Skeletal muscle cell (primary cell): Measurements from ENCODE around the gene STX19.
"Not testable (repeated sequence)": the region's sequence is repeated elsewhere in the genome, so short reads cannot be mapped to it uniquely, and the experiment has no call there.

ENCODE experiments used
- DNase-seq: peaks from one replicate; pipeline ENCODE4 v3.0.0-alpha.2; 2010; ENCODE audit warnings: low read depth
- H3K4me3 ChIP-seq: 2 replicates; pipeline ENCODE4 v1.5.1; 2011; ENCODE audit warnings: low read depth, mild to moderate bottlenecking, control low read depth, low read length, moderate library complexity

Gene STX19

GRCh38 chr3:94028093-94028837 is at the start of gene STX19:
STX19 (minus strand) TSS chr3:94028597; CDS start chr3:94015269, 13,328 bp downstream.
- no peak for DNase-seq
- H3K4me3 ChIP-seq = no peak within 1 kb of the TSS

- no peak for DNase-seq
- H3K4me3 ChIP-seq = no peak overlapping the region
These were observed 47.7 kb upstream of the STX19 start for GRCh38 chr3:94076055-94076454.

DNA sequence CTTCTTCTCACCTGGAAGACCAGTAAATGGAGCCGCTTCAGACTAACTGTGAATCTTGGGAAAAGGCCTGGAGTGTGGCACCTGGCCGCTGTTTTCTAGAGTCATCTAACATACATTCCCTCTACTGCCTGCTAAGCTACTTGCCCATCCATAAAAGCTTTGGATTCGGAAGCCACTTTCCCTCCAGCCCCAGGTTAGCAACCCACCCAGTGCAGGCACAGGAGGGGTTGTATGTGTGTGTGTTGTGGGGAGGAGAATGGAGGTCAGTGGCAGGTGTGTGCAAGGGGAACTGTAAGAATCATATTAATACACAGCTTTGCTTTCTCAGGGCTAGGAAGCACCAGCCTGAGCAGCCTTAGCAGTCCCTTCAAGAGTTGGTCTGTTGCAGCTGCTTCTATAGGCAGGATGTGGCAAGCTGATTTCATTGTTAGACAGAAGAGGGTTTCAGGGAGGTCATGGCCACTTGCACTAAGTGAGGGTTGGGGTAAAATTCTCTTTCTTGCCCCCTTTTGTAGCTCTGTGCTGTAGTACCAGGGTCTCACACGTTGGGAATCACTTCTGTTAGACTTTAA is 43.4 kb upstream of the STX19 start:
- no peak overlapping the region for H3K4me3 ChIP-seq
- DNase-seq = no peak

- H3K4me3 ChIP-seq = no peak overlapping the region
- DNase-seq = no peak
These were observed 42.0 kb upstream of the STX19 start for GRCh38 chr3:94070341-94070911.

DNA sequence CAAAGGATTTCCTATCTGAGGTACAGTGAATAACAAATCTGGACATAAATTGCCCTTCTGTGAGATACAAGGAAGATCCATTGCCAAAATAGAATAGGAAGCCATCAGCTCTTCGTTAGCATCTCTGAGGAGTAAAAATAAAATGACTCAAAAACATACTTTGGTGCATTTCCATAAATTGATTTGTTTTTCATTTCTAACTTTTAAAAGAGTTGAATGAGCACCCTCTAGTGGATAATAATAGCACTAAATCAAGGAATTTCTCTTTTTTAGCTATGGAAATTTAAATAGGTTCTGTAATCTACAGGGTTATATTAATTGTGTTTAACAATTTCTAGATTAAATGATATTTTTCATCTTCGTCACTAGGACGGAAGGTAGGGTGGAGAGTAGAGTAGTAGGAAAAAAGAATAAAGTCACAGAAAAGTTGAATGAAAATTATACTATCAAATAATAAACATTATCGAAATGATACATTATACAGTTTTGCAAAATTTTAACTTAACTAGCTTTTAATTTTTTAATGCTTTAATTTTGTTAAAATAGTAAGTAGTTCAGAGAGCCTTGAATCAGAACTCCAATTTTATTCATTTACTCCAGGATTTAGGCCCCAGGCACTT is 40.9 kb upstream of the STX19 start:
- DNase-seq = no peak
- H3K4me3 ChIP-seq = no peak overlapping the region

- no peak for DNase-seq
- no peak overlapping the region for H3K4me3 ChIP-seq
These were observed 38.4 kb upstream of the STX19 start for GRCh38 chr3:94066506-94067500.

- no peak overlapping the region for H3K4me3 ChIP-seq
- DNase-seq = no peak
These were observed 37.6 kb upstream of the STX19 start for GRCh38 chr3:94065819-94066480.

DNA sequence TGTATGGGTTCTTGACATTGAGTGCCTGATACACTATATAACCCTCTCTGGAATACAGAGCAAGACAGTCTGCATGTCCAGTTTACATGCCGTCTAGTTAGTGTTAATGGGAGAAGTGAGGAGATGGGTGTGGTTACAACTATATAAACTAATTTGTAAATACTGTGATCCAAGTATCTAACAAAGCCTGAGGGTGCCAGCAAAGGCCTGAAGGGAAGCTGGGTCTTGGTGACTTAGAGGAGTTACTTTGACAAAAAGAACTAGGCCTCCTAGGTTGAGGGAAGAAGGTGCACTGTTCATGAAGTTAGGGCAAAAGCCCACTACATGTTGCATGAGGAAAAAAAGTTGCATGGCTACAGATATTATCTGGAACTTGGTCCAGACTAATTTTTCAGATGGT is 36.7 kb upstream of the STX19 start:
- no peak overlapping the region for H3K4me3 ChIP-seq
- DNase-seq = no peak

GRCh38 chr3:94064243-94064860 is 36.0 kb upstream of the STX19 start:
- no peak for DNase-seq
- H3K4me3 ChIP-seq = no peak overlapping the region

DNA sequence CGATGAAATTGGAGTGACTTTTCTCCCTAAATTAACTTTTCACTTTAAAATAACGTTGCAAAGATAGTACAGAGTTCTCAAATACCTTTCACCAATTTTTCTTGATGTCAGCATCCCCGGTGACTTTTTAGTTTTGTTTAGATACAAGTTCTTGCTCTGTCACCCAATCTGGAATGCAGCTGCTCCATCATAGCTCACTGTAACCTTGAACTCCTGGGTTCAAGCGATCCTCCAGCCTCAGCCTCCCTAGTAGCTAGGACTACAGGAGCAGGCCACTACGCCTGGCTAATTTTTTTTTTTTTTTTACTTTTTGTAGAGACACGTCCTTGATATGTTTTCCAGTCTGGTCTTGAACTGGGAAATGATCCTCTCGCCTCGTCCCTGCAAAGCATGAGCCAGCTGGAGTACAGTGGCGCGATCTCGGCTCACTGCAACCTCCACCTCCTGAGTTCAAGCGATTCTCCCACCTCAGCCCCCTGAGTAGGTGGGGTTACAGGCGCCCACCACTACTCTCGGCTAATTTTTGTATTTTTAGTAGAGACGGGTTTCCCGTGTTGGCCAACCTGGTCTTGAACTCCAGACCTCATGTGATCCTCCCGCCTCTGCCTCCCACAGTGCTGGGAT is 35.2 kb upstream of the STX19 start:
- H3K4me3 ChIP-seq = peak overlapping the region; percentile 73
- DNase-seq = no peak

DNA sequence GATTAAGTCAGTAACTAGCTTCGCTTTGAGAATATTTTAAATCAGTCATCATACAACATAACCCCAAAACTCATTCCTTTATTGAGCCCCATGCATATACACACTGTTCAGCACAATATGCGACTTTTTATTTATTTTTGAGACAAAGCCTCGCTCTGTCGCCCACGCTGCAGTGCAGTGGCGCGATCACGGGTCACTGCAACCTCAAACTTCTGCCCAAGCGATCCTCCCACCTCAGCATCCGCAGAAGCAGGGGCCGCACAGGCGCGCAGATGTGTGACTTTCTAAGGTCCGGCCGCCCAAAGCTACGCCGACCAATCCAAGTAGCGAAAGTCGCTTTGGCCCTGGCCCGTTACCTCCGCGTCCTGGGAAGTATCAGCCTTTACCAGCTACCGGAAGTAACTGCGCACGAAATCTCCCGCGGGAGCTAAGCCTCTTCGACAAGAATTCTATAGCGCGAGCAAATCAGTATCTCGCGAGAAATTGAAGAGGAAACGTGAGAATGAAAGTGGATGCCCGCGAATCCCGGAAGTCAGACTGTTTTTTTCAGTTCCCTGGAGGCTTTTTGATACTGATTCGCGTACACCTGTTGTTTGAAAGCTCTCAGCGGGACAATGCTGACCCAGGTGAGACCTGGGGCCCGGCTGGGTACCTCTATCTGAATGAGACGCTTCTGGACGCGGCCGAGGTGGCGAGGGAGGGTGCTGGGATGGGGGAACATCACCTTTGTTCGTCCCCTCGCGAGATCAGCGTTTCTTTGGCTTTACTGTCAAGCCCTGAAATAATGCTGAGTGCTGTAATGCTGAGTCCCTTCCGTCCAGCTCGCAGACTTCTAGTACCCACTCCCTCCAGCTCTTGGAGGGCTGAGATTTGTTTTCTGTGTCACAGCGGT is 34.4 kb upstream of the STX19 start, which contains the start of the genes DHFR2 and NSUN3:
DHFR2 (minus strand) TSS at position 404 of the 892 bp plus-strand sequence. CDS start 1,405 bp downstream, outside the sequence.
NSUN3 (plus strand) TSS at position 549 of the 892 bp plus-strand sequence; CDS start at position 615, 66 bp downstream.
- peak; percentile 92 for DNase-seq

DNA sequence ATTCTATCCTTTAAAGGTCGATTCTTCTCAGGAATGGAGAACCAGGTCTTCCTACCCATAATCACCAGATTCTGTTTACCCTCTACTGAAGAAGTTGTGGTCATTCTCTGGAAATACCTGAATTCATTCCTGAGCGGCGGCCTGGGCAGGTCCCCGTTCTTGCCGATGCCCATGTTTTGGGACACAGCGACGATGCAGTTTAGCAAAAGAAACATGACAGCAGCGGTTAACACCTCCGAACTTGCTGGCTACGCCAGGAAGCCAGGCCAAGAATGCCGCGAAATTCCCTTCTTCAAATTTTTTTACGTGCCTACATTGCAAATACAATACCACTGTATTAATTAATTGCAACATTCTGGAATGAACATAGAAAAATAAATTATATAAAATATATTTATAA is 32.9 kb upstream of the STX19 start:
- no peak for DNase-seq
- no peak overlapping the region for H3K4me3 ChIP-seq

More for the DNA sequence above, 34.4 kb upstream of the STX19 start, which contains the start of the genes DHFR2 and NSUN3:
- H3K4me3 ChIP-seq = peak within 1 kb of the TSS; percentile 73

- no peak for DNase-seq
- no peak overlapping the region for H3K4me3 ChIP-seq
These were observed 22.1 kb upstream of the STX19 start for GRCh38 chr3:94050546-94050945.

DNA sequence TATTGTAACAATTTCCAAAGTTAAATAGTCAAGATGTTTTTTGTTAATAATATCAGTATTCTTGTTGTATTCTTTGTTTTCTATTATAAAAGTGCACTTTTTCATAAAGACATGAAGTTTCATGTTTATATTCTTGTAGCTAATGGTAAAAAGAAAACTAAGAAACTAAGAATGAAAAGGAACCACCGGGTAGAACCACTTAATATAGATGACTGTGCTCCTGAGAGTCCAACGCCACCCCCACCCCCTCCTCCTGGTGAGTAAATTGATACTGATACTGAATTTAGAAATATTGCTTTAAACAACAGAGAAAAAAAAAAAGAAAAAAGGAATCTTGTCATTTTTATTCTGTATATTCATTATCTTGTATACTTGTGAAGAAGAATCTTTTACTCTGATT is 20.9 kb upstream of the STX19 start:
- no peak overlapping the region for H3K4me3 ChIP-seq
- no peak for DNase-seq

- DNase-seq = no peak
- no peak overlapping the region for H3K4me3 ChIP-seq
These were observed 18.1 kb upstream of the STX19 start for GRCh38 chr3:94046533-94046932.

DNA sequence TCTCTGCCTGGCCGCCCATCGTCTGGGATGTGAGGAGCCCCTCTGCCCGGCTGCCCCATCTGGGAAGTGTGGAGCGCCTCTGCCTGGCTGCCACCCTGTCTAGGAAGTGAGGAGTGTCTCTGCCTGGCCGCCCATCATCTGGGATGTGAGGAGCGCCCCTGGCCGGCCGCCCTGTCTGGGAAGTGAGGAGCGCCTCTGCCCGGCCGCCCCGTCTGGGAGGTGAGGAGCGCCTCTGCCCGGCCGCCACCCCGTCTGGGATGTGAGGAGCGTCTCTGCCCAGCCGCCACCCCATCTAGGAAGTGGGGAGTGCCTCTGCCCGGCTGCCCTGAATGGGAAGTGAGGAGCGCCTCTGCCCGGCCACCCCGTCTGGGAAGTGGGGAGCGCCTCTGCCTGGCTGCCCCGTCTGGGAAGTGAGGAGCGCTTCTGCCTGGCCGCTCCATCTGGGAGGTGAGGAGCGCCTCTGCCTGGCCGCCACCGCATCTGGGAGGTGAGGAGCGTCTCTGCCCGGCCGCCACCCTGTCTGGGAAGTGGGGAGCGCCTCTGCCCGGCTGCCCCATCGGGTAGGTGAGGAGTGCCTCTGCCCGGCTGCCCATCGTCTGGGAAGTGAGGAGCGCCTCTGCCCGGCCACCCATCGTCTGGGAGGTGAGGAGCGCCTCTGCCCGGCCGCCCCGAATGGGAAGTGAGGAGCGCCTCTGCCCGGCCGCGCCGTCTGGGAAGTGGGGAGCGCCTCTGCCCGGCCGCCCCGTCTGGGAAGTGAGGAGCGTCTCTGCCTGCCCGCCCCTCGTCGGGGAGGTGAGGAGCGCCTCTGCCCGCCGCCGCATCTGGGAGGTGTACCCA is 15.9 kb upstream of the STX19 start:
- H3K4me3 ChIP-seq, DNase-seq: not testable (repeated sequence)
